Measurements from ENCODE around the gene ID3.

- TF ChIP-seq CTCF (IDR thresholded peaks at IDR 0.05), result no peak
- no peak for TF ChIP-seq POLR2AphosphoS5 (IDR thresholded peaks at IDR 0.05)
- TF ChIP-seq POLR2A (IDR thresholded peaks at IDR 0.05), result no peak
These were observed 2.5 kb upstream of the ID3 start for GRCh38 chr1:23561813-23562100.
